Measurements from ENCODE around the gene ZBTB8OS.
"Not testable (repeated sequence)": the region's sequence is repeated elsewhere in the genome, so short reads cannot be mapped to it uniquely, and the experiment has no call there.

Gene ZBTB8OS

GRCh38 chr1:32650248-32650751 is at the start of gene ZBTB8OS:
TSS of gene ZBTB8OS (minus strand) at chr1:32650550. CDS start at chr1:32650529, 21 bp downstream.
- peak; percentile 96 for DNase-seq (ENCODE audit: low spot score)

GRCh38 chr1:32696996-32697395 is 46.6 kb upstream of the ZBTB8OS start:
- not testable (repeated sequence) for DNase-seq (ENCODE audit: low spot score)

- no peak for DNase-seq (ENCODE audit: low spot score)
Observed at GRCh38 chr1:32696041-32696440, 45.7 kb upstream of the ZBTB8OS start.

- DNase-seq (ENCODE audit: low spot score), result no peak
Observed at GRCh38 chr1:32695098-32695904, 45.0 kb upstream of the ZBTB8OS start.

GRCh38 chr1:32693455-32694174 is 43.3 kb upstream of the ZBTB8OS start:
- no peak for DNase-seq (ENCODE audit: low spot score)

- no peak for DNase-seq (ENCODE audit: low spot score)
Observed at GRCh38 chr1:32686387-32686786, 36.0 kb upstream of the ZBTB8OS start.

- no peak for DNase-seq (ENCODE audit: low spot score)
Observed at GRCh38 chr1:32685498-32685897, 35.1 kb upstream of the ZBTB8OS start.

- DNase-seq (ENCODE audit: low spot score), result no peak
Observed at GRCh38 chr1:32684167-32684811, 33.9 kb upstream of the ZBTB8OS start.

GRCh38 chr1:32683397-32683796 is 33.0 kb upstream of the ZBTB8OS start:
- DNase-seq (ENCODE audit: low spot score), result no peak

GRCh38 chr1:32681999-32682398 is 31.6 kb upstream of the ZBTB8OS start:
- DNase-seq (ENCODE audit: low spot score), result no peak

- no peak for DNase-seq (ENCODE audit: low spot score)
Observed at GRCh38 chr1:32681509-32681908, 31.2 kb upstream of the ZBTB8OS start.

- no peak for DNase-seq (ENCODE audit: low spot score)
Observed at GRCh38 chr1:32680642-32681041, 30.3 kb upstream of the ZBTB8OS start.

- not testable (repeated sequence) for DNase-seq (ENCODE audit: low spot score)
Observed at GRCh38 chr1:32679993-32680392, 29.6 kb upstream of the ZBTB8OS start.

GRCh38 chr1:32676945-32677344 is 26.6 kb upstream of the ZBTB8OS start:
- no peak for DNase-seq (ENCODE audit: low spot score)

GRCh38 chr1:32668716-32669115 is 18.4 kb upstream of the ZBTB8OS start:
- not testable (repeated sequence) for DNase-seq (ENCODE audit: low spot score)

GRCh38 chr1:32666901-32667566 is 16.7 kb upstream of the ZBTB8OS start:
- DNase-seq (ENCODE audit: low spot score), result no peak

GRCh38 chr1:32665915-32666314 is 15.6 kb upstream of the ZBTB8OS start:
- DNase-seq (ENCODE audit: low spot score), result no peak

- no peak for DNase-seq (ENCODE audit: low spot score)
Observed at GRCh38 chr1:32659581-32659980, 9.2 kb upstream of the ZBTB8OS start.

- DNase-seq (ENCODE audit: low spot score), result peak; percentile 14
Observed at GRCh38 chr1:32652244-32652962, 2.1 kb upstream of the ZBTB8OS start.

- no peak for DNase-seq (ENCODE audit: low spot score)
Observed at GRCh38 chr1:32651461-32652073, 1.2 kb upstream of the ZBTB8OS start.
